HepG2 (cell line): ENCODE measurements around the gene GPR162. TPM values are rescaled to one million over a fixed set of nuclear protein-coding genes. Genes with fewer than 3 reads are reported as not detected.

Experiments
- AKNA ChIP-seq: sonication (generic); formaldehyde crosslinking; IDR thresholded peaks from 2 replicates; pipeline ENCODE4 v1.4.0; 2020; ENCODE audit warnings: missing genetic modification reagents, borderline replicate concordance
- CBX5 ChIP-seq: sonication (generic); formaldehyde crosslinking; IDR thresholded peaks from 2 replicates; pipeline ENCODE4 v1.4.0; 2020; ENCODE audit warnings: missing genetic modification reagents, borderline replicate concordance
- KDM3A ChIP-seq: IDR thresholded peaks from 2 replicates; pipeline ENCODE4 v1.6.1; 2018; ENCODE audit warnings: low read depth, missing compliant biosample characterization
- KDM6A ChIP-seq: IDR thresholded peaks from 2 replicates; pipeline ENCODE4 v1.6.1; 2016; ENCODE audit warnings: low read depth
- MEIS2 ChIP-seq: sonication (generic); formaldehyde crosslinking; IDR thresholded peaks from 2 replicates; pipeline ENCODE4 v1.9.0; 2021; ENCODE audit warnings: mild to moderate bottlenecking, missing genetic modification reagents
- NRL ChIP-seq: sonication (generic); formaldehyde crosslinking; IDR thresholded peaks from 2 replicates; pipeline ENCODE4 v1.5.0; 2020; ENCODE audit warnings: missing genetic modification reagents, mild to moderate bottlenecking, moderate library complexity, borderline replicate concordance
- SIX1 ChIP-seq: sonication (generic); formaldehyde crosslinking; IDR thresholded peaks from 2 replicates; pipeline ENCODE4 v1.4.0; 2020; ENCODE audit warnings: missing genetic modification reagents, borderline replicate concordance
- ZGPAT ChIP-seq: IDR thresholded peaks from 2 replicates; pipeline ENCODE4 v1.6.1; 2016; ENCODE audit warnings: mild to moderate bottlenecking
- ZNF44 ChIP-seq: sonication (generic); formaldehyde crosslinking; IDR thresholded peaks from 2 replicates; pipeline ENCODE4 v1.5.1; 2020; ENCODE audit warnings: mild to moderate bottlenecking, missing genetic modification reagents
- ZNF691 ChIP-seq: sonication (generic); formaldehyde crosslinking; IDR thresholded peaks from 2 replicates; pipeline ENCODE4 v1.4.0; 2020; ENCODE audit warnings: missing genetic modification reagents, low read depth, mild to moderate bottlenecking, borderline replicate concordance
- ZNF773 ChIP-seq: sonication (generic); formaldehyde crosslinking; IDR thresholded peaks from 2 replicates; pipeline ENCODE4 v1.4.0; 2020; ENCODE audit warnings: missing genetic modification reagents, borderline replicate concordance
- polyA plus RNA-seq, 8 experiments: library from polyadenylated mRNA; depleted of rRNA in 3 of 8; stranded (reverse) in 7 of 8; unstranded in 1 of 8; fragments of >200 nt; fragmentation: Illumina TruSeq in 4 of 8; extraction: Trizol in 4 of 8; gene quantifications; 2 replicates each; pipeline versions ENCODE4 v1.2.1 to v1.2.3, GENCODE V29; 2011 to 2016; ENCODE audit warnings: low read depth in 4 of 8, missing spikeins in 1 of 8, mixed read lengths in 1 of 8; ENCODE audit not compliant: insufficient read depth in 1 of 8
- total RNA-seq, 5 experiments: library from RNA; depleted of rRNA; stranded (reverse); fragments of >200 nt; fragmentation: Illumina TruSeq; extraction: Trizol; gene quantifications; 2 replicates each; pipeline ENCODE4 v1.2.3, GENCODE V29; 2016; ENCODE audit warnings: low read depth in 1 of 5
- TF ChIP-seq, protein P1 (sequence below): sonication (generic); formaldehyde crosslinking; IDR thresholded peaks from 2 replicates; pipeline ENCODE4 v1.4.0; 2020; ENCODE audit warnings: missing genetic modification reagents, borderline replicate concordance
- TF ChIP-seq, protein P2 (sequence below): sonication (generic); formaldehyde crosslinking; IDR thresholded peaks from 2 replicates; pipeline ENCODE4 v1.9.0; 2021; ENCODE audit warnings: missing genetic modification reagents, borderline replicate concordance
- TF ChIP-seq, protein P3 (sequence below): sonication (generic); formaldehyde crosslinking; IDR thresholded peaks from 2 replicates; pipeline ENCODE4 v1.5.0; 2020; ENCODE audit warnings: mild to moderate bottlenecking, missing genetic modification reagents

Gene GPR162
- total and polyA plus RNA-seq, 2 of the 13 experiments (the other 11 are each of a cell fraction or from before 2014, with no cell fraction given) = 0.08 TPM; not detected in 1

DNA sequence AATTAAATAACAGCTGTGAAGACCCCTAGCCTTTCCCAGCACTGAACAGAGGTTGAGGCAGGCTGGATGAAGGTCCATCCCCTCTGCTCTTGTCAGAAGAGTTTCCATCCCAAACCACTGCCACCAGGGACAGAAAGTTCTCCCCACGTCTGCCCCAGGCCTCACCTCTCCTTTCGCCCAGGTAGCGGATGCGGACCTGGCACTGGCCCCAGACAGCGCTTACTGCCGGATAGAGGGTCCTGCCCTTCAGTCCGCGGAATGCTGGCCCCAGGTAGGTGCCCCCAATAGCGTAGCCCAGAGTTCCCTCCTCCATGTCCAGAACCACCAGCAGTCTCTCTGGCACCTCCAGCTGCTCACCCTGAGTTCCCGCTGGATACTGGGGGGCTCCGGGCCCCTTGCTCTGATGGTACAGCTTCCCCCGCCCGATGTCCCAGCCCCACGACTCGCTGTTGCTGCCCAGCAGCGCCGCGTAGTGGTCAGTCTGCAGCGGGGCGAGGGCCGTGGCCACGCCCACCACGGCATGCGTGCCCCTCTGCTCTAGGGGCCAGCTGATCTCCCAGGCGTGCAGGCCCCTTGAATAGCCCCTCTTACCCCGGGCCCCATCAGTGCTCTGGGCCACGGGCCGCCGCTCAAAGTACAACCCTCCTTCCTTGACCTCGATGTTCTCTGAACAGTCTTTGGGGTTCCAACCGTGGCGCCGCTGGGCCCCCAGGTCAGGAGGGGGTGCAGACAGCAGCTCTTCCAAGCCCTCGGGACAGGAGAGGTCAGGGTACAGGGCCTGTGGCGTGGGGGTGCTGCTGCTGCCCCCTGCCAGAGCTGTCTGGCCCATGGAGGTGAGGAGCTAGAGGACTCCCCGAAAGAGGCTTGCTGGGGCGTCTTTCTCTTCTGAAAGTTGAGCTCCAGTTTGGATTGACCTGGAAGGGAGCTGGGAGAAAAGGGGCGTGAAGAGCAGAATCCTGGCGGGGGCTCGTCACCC, 50.7 kb downstream of the GPR162 start (continued):
- TF ChIP-seq AKNA (CRISPR knock-in tag) = peak; percentile 84; the same call in 1 of the 2 replicates
- TF ChIP-seq ZNF773 (CRISPR knock-in tag) = peak; percentile 48; the same call in 1 of the 2 replicates
- TF ChIP-seq ZGPAT (CRISPR knock-in tag) = no peak
- peak; percentile 36; the same call in 1 of the 2 replicates for TF ChIP-seq NRL (CRISPR knock-in tag)
- TF ChIP-seq SIX1 = no peak
- TF ChIP-seq, protein P1, sequence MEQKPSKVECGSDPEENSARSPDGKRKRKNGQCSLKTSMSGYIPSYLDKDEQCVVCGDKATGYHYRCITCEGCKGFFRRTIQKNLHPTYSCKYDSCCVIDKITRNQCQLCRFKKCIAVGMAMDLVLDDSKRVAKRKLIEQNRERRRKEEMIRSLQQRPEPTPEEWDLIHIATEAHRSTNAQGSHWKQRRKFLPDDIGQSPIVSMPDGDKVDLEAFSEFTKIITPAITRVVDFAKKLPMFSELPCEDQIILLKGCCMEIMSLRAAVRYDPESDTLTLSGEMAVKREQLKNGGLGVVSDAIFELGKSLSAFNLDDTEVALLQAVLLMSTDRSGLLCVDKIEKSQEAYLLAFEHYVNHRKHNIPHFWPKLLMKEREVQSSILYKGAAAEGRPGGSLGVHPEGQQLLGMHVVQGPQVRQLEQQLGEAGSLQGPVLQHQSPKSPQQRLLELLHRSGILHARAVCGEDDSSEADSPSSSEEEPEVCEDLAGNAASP (CRISPR knock-in tag) = peak; percentile 66; the same call in 1 of the 2 replicates
- TF ChIP-seq, protein P2, sequence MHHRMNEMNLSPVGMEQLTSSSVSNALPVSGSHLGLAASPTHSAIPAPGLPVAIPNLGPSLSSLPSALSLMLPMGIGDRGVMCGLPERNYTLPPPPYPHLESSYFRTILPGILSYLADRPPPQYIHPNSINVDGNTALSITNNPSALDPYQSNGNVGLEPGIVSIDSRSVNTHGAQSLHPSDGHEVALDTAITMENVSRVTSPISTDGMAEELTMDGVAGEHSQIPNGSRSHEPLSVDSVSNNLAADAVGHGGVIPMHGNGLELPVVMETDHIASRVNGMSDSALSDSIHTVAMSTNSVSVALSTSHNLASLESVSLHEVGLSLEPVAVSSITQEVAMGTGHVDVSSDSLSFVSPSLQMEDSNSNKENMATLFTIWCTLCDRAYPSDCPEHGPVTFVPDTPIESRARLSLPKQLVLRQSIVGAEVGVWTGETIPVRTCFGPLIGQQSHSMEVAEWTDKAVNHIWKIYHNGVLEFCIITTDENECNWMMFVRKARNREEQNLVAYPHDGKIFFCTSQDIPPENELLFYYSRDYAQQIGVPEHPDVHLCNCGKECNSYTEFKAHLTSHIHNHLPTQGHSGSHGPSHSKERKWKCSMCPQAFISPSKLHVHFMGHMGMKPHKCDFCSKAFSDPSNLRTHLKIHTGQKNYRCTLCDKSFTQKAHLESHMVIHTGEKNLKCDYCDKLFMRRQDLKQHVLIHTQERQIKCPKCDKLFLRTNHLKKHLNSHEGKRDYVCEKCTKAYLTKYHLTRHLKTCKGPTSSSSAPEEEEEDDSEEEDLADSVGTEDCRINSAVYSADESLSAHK (CRISPR knock-in tag) = no peak
- TF ChIP-seq CBX5 = peak; percentile 87; the same call in 1 of the 2 replicates
- TF ChIP-seq ZNF44 (CRISPR knock-in tag) = no peak; the same call in 1 of the 2 replicates
- TF ChIP-seq KDM3A (CRISPR knock-in tag) = 0 out of 2 replicates have a peak, but pooled peaks have one; percentile 18
- TF ChIP-seq, protein P3, sequence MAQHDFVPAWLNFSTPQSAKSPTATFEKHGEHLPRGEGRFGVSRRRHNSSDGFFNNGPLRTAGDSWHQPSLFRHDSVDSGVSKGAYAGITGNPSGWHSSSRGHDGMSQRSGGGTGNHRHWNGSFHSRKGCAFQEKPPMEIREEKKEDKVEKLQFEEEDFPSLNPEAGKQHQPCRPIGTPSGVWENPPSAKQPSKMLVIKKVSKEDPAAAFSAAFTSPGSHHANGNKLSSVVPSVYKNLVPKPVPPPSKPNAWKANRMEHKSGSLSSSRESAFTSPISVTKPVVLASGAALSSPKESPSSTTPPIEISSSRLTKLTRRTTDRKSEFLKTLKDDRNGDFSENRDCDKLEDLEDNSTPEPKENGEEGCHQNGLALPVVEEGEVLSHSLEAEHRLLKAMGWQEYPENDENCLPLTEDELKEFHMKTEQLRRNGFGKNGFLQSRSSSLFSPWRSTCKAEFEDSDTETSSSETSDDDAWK (CRISPR knock-in tag) = no peak
- TF ChIP-seq KDM6A (CRISPR knock-in tag) = no peak
- TF ChIP-seq ZNF691 (CRISPR knock-in tag) = peak; percentile 78
- no peak; the same call in 1 of the 2 replicates for TF ChIP-seq MEIS2 (CRISPR knock-in tag)
